SW 1271 (cell line): Measurements from ENCODE around the gene RANBP3L.
"Not testable (repeated sequence)": the region's sequence is repeated elsewhere in the genome, so short reads cannot be mapped to it uniquely, and the experiment has no call there.

Experiments used
- DNase-seq, 2 experiments: peaks; one replicate each; lab custom pipeline; 2025; lab: John Stamatoyannopoulos, UW

The RANBP3L gene

DNA sequence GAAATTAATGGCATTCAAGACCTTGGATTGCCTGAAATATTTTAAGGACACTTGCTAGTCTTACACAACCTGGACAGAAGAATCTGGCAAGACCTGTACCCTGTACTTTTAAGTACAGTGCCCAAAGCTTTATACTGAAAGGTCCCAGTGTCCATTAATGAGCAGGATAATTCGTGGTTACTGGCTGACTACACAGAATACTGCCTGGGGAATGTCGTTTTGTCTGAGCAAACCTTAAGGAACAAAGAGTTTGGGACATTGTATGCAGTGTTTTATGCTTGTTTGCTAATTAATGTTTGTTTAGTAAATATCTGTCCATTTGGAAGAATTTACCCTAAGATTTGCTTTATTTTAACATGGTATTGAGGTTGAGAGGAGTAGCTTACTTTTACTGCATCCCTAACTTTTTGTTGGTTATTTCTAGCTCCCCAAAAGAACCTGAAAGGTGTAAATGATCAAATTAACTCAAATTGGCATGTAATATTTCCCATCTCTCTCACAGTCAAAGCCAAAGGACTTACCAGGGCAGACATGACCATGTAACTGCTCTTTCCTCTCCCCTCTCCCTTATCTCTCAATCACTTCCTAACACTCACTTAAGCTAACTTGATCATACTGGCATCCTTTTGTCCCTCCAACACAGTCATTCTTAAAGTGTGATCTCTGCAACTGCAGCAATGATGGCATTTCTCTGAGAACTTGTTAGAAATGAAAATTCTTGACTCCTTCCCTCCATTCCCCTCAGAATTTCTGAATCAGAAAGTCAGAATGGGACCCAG, 15.7 kb downstream of the RANBP3L start:
- DNase-seq = no peak

GRCh38 chr5:36283775-36284174, 17.9 kb downstream of the RANBP3L start:
- DNase-seq = not testable (repeated sequence)

DNA sequence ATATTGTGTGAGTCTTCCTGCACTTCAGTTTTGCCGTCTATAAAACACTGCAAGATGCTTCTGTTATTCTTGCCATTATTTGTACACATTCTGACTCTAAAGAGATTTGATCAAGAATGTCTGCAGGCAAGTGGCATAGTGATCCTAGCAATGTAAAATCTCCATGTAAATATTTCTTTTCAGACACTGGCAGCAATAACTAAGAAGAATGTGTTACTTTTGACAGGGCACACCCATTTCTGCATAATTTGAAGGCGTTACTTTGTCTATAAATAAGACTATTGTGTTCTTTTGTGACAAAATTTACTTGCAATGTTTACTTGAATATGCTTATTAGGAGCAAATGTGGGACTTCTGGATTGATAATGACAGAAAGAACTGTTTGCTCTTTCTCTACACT, 20.1 kb downstream of the RANBP3L start:
- no peak for DNase-seq

- no peak for DNase-seq
Observed at GRCh38 chr5:36279054-36279698, 22.5 kb downstream of the RANBP3L start.

- DNase-seq = no peak
Observed at GRCh38 chr5:36277521-36278176, 24.1 kb downstream of the RANBP3L start.

GRCh38 chr5:36276864-36277263, 24.8 kb downstream of the RANBP3L start:
- DNase-seq = no peak

GRCh38 chr5:36273809-36274526, 27.7 kb downstream of the RANBP3L start:
- no peak for DNase-seq

DNA sequence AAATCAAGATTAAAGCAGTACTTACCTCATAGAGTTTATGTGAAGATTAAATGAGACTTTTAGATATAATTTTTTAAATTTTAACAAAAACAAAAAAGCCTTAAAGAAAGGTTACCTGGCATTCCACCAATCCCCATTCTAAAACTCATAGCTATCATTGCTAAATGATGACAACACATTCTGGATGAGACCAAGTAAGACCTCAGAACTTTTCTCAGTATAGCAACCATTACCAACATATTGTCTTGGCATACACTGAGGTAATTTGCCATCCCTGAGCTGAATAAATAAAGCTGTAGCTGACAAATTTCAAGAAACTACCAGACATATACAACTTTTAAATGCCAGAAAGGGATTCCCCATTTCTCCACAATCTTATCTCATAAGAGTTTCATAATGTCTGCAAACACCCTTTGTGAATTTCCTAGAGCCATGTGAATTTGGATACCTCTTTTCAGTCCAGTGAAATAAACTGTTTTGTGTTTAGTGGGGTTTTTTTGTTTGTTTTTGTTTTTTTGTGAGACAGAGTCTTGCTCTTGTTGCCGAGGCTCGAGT, 29.5 kb downstream of the RANBP3L start:
- DNase-seq = no peak

- no peak for DNase-seq
Observed at GRCh38 chr5:36270876-36271575, 30.7 kb downstream of the RANBP3L start.

DNA sequence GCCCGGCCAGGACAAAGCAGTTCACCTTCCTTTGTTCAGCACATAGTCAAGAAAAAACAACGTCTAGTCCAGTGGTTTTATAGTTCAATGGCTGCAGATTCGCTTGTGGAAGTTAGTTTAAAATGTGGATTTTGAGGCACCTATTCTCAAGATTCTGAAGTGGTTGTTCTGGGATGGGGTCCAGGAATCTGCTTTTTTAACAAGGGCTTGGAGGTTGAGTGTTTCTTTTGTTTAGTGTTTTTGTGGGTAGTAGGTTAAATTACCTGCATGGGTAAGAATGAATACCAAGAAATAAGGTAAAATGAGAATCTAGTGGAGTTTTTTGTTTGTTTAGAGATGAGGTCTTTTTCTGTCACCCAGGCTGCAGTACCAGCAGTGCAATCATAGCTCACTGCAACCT, 31.5 kb downstream of the RANBP3L start:
- no peak for DNase-seq

GRCh38 chr5:36269478-36269877, 32.2 kb downstream of the RANBP3L start:
- DNase-seq = no peak

- no peak for DNase-seq
Observed at GRCh38 chr5:36267905-36268304, 33.8 kb downstream of the RANBP3L start.

- no peak for DNase-seq
Observed at GRCh38 chr5:36264202-36264760, 37.4 kb downstream of the RANBP3L start.

GRCh38 chr5:36261186-36261585, 40.5 kb downstream of the RANBP3L start:
- no peak for DNase-seq

DNA sequence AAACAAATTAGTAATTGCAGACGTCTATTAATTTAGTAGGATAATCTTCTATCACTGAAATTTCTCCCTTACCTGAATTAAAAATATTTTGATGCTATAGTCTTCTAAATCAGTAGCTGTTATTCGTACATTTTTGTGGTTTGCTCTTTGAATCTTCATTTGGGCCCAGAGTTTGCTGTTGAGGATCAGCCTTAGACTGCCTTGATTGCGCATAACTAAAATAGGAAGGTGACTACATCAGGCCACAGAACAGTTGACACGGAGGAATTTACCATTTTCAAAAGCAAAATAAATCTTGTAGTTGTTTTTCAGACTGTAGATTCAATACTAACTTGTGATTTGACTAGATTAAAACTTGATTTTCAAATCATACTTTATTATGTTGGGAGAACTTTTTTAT, 48.1 kb downstream of the RANBP3L start:
- DNase-seq = no peak

GRCh38 chr5:36252722-36253365, 48.9 kb downstream of the RANBP3L start:
- DNase-seq = peak in 1 of 2 experiments; percentile 21

DNA sequence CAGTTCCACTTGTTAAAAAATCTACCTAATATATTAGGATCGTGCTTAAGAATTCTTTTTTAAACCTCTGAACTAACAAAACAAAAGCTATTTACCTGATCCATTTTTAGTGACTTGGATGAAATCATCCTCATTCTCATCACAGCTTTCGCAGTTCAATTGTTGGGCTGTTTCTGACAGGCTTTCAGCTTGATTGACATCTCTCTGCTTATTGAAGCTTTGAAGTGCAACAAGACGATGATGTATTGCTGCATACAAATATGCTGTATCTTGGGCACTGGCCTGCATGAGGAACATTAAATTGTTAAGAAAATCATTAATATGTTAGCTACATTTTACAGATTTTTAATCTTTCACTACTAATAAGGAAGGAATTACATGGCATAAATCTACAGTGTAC, 50.5 kb downstream of the RANBP3L start:
- DNase-seq = no peak

DNA sequence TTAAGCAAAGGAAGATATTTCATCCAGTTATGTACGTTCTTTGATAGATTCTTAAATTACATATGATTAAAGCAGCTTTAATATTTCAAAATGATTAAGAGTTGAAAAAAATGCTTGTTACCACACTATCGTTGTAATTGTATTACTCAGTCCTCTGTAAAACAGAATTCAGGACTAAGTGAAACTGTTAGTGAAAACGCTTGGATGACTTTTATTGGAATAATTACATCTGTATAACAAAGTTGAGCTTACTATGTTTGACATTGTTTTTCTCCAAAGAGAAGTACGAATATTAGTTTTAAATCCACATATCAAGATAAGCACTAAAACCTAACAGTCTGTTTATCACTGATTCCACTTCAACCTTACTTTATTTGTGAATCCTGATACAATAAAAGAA, 51.3 kb downstream of the RANBP3L start:
- no peak for DNase-seq

GRCh38 chr5:36246036-36246800, 55.5 kb downstream of the RANBP3L start:
- no peak for DNase-seq

GRCh38 chr5:36244076-36244475, 57.6 kb downstream of the RANBP3L start:
- no peak for DNase-seq
